SKM-1 (cell line): ENCODE data around the gene TMEM214.

Source experiments
- DNase-seq: peaks from one replicate; lab custom pipeline; 2025; ENCODE audit not compliant: unreplicated experiment; lab: John Stamatoyannopoulos, UW

TMEM214 gene

DNA sequence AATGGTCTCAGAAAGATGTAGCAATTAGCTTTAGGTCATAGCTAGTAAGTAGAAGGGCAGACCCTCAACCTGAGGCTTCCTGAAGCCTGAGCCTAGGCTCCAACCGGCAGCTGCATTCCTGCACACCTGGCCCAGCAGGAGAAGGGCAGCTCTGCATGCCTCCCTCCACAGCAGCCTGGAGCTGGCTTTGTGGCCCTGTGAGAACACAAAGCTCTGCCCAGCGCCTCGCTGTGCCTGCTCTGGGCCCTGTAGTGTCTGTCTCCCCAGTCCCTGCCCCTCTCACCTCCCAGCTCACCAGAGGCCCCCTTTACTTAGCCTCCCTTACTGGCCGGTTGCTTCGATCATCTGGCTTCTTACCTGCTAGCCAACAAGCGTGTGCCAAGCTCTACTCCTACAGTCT lies 6.7 kb downstream of the TMEM214 start:
- no peak for DNase-seq

DNA sequence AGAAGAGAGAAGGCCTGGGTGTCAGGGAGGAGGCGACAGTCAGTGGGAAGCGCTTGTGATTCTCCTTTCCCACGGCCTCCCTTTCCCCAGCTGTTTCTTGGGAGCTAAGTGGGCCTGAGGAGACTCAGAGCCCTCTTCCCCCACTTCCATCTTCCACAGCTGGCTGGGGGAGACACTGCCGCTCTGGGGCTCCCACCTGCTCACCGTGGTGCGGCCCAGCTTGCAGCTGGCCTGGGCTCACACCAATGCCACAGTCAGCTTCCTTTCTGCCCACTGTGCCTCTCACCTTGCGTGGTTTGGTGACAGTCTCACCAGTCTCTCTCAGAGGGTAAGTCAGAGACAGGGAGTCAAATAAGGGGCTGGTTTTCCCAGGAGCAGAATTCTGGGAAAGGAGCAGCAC lies 7.1 kb downstream of the TMEM214 start:
- no peak for DNase-seq

DNA sequence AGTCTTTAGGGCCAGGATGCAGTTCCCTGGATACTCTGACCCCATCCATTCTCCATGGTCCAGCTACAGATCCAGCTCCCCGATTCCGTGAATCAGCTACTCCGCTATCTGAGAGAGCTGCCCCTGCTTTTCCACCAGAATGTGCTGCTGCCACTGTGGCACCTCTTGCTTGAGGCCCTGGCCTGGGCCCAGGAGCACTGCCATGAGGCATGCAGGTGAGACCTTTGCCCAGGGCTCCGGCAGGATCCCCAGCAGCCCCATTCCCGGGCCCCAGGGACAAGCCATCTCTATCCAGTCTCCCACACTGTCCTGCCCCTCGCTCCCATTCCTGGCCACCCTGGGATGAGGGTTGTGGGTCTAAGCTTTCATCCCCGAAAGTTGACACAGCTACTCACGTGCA lies 7.5 kb downstream of the TMEM214 start:
- no peak for DNase-seq

DNA sequence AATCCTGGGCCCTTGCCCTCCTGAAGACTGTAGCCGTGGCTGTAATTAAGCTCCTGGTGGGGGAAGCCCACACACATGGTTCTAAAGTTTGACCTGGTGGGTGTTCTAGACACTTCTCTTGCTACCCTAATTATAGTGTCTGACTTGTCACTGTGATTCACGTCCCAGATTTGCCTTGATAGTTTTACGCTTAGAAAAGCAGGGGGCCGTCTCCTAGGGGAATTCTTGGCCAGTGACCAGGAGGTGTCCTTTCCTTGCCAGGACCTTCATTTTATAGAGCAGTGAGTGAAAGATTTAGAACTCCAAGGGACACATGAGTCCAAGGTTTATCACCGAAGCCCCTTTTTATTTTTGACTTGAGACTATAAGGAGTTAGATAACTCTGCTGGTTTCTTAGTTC lies 9.0 kb downstream of the TMEM214 start:
- no peak for DNase-seq

DNA sequence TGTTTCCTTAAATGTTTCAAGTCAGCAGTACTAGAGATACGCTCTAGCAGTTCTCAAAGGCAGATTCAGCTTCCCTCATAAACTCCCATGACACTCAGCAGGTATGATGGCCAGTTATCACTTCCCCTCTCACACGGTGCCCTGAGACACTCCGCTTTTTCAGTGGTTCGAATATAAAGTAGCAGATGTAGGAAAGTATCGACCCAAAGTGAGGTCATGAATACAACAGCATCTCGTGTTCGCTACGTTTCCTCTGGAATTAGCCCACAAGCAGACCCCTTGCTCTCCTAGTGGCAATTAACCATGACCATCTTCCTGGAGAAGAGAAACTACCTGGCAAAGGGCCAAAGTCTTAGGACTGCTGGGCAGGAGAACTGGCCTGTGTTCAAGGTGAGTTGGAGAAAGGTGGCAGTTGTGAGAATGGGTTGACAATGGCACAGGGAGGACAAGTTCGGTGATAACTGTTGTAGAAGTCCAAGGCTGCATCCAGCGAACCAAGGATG lies 9.4 kb downstream of the TMEM214 start:
- no peak for DNase-seq

- no peak for DNase-seq
Observed at GRCh38 chr2:27042985-27043634, 10.3 kb downstream of the TMEM214 start.

GRCh38 chr2:27049422-27050280 lies 16.9 kb downstream of the TMEM214 start:
- no peak for DNase-seq

DNA sequence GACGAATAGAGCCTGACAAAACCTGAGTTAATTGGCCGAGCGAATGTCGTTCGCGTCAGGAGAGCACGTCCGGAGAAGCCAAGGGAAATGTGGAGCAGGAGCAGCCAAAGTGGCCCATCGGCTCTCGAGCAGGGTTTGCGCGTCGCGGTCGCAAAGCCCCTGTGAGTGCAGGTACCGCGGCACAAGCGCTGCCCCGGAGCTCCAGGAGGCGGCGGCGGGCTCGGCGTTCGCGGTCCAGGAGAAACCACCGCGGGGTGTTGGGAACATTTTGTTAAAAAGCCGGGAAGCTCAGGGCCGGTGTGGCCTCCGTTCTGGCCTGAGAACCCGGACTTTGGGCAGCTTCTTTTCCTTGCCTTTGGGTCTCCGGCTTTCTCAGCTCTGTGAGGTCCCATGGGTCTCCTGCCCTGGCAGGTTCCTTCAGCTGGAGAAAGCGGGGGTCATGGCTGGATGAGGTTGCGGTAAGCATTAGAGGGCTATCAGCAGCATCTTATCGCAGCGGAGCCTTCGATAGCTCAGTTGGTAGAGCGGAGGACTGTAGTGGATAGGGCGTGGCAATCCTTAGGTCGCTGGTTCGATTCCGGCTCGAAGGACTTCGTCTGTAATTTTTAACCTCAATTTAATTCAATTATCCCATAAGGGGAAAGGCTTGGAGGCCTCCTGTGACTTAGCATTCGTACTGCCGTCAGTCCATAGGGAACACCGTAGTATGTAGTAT lies 17.7 kb downstream of the TMEM214 start:
- DNase-seq = peak; percentile 96

- DNase-seq = peak; percentile 86
Observed at GRCh38 chr2:27050996-27051901, 18.5 kb downstream of the TMEM214 start, which contains the start of gene AGBL5. Gene AGBL5, plus strand, starts transcription at chr2:27051668. Its CDS starts 1,291 bp downstream, at chr2:27052959.

DNA sequence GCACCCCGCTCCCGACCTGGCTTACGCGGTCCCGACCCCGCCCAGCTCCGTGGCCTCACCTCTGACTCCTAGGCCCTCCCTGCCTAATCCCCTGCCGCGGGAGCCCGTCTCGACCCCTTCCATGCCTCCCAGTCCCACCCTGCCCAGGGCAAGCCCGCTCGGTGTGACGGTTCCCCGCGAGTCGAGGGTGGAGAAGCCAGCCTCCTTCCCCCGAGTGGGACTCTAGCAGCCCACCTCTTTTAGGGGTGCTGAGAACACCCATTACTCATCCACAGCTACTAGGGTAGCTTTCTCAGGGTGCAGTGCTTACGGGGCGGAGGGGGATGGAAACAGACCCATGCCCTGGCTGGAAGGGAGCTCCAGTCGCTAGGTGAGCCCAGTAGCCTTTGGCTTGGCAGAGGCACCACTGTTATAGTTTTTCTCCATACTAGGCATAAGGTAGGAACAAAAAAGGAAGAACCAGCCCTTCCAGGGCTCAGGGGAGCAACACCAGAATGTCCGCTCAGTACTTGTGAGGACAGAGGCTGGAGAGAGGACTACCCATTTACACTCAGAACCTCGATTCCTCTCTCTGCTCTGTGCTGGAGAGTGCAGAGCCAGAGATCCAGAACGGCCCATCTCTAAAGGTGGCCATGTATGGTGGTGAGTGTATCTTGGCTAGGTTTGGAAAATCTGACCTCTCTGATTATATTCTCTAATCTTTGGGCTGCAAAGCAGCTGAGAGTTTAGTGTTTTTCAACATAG lies 19.3 kb downstream of the TMEM214 start:
- DNase-seq = no peak

GRCh38 chr2:27053321-27053720 lies 20.6 kb downstream of the TMEM214 start:
- DNase-seq = no peak

DNA sequence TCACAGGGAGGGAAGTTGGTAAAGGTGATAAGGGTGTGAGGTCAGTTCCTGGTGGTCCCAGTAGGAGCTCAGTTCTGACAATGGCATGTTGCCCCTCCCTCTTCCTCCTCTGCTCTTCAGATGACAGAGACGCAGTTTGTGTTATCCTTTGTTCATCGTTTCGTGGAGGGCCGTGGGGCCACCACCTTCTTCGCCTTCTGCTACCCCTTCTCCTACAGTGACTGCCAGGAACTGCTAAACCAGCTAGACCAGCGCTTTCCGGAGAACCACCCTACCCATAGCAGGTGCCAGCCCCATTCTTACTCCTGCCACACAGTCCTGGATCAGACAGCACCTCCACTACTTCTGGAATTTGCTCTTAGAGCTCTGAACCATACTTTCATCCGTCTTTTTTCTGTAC lies 21.0 kb downstream of the TMEM214 start:
- no peak for DNase-seq

GRCh38 chr2:27054721-27055120 lies 22.0 kb downstream of the TMEM214 start:
- DNase-seq = no peak

- DNase-seq = no peak
Observed at GRCh38 chr2:27057184-27057583, 24.4 kb downstream of the TMEM214 start.

- DNase-seq = no peak
Observed at GRCh38 chr2:27058210-27058609, 25.4 kb downstream of the TMEM214 start.

DNA sequence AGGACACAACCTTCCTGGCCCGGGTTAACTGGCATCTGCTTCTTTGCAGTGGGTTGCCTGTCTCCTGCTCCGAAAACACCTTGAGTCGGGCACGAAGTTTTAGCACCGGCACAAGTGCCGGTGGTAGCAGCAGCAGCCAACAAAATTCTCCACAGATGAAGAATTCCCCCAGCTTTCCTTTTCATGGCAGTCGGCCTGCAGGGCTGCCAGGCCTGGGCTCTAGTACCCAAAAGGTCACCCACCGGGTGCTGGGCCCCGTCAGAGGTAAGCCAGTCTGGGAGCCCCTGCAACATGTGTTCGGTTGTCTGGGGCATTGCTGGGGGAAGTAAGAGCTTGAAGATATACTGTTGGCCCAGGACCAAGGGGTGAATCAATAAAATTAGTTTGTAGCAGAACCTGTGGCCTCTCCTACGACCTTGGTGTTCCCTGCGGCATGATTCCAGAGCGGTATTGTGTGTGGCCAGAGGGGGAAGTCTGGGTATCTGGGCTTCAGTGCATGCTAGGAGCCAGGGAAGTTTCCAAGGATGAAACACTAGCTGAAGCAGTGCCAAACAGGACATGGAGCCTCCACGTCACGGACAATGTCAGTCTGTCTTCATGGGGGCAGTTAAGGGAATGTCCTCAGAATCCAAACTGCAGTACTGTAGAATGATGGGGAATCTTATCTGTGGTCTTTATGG lies 26.5 kb downstream of the TMEM214 start:
- DNase-seq = no peak

GRCh38 chr2:27060323-27060722 lies 27.6 kb downstream of the TMEM214 start:
- no peak for DNase-seq

GRCh38 chr2:27065128-27065527 lies 32.4 kb downstream of the TMEM214 start:
- no peak for DNase-seq

DNA sequence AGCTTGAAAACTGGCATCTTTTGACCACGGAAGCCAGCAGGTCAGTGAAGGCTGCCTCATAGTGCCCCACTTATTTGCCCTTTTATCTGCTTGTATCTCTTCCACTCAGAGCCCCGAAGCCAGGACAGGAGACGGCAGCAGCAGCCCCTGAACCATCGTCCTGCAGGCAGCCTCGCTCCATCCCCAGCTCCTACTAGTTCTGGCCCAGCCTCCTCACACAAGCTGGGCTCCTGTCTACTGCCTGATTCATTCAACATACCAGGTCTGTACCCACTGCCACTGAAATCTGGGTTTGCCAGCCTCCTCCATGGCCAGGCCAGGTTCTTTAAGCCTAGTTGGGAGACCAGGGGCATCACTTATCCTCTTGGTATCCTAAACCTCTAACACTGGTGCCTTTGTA lies 34.6 kb downstream of the TMEM214 start:
- DNase-seq = no peak
